Fibroblast of the conjunctiva (primary cell): ENCODE results near the gene APLNR.

ENCODE experiments used
- DNase-seq: peaks from one replicate; pipeline ENCODE4 v3.0.0-alpha.2; 2010; ENCODE audit warnings: low read depth

The APLNR gene

DNA sequence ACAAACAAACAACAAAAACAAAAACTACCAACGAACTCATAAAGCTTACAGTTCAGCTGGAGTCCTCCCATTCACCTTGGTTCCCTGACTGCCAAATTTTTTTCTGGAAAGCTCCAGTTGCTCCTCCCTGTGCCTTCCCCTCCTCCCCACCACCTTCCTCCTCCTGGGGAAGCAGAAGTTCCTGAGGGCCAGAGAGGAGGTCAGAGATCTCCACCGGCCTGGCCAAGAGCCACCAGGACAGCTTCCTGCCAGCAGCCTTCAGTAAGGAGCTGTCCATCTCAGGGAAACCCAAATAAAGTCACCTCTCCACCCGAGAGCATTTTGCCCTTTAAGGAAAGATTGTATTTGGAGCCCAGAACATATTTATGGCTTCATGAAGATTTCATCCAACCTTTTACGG lies 20.0 kb downstream of the APLNR start:
- DNase-seq: no peak

DNA sequence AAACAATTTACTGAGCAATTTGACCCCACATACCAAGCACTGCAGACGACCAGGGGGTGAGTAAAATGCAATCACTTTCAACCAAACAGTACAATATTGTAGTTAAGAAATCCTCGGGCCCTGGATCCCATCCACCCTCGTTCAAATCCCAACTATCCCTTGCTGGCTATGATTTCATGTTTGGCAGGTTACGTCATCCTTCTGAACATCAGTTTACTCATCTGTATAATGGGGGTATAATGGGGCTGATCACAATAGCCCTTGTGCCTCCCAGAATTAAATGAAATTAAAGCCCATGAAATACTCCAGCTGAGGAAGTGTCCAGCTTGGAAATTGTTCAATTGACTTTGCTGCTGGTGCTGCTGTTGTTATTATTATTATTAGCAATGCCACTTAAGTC lies 20.6 kb downstream of the APLNR start:
- no peak for DNase-seq

DNA sequence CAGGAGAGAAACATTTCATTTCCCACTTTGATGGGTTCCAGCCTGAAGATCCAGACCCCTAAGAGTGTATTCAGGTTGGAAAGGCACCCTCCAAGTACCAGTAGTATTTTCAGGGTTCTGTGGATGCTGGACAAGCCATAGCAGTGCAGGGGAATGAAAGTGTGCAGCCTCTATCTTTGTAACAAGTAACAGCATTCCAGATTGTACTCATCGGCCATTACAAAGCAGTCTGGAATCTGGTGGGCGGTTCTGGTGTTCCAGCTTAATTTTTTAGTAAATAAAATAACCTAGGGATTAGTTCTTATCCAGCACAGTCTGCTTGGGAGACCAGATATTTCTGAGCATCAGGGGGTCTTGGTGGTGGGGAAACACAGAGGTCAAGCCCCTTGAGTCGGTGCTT lies 22.6 kb downstream of the APLNR start:
- peak; percentile 45 for DNase-seq

DNA sequence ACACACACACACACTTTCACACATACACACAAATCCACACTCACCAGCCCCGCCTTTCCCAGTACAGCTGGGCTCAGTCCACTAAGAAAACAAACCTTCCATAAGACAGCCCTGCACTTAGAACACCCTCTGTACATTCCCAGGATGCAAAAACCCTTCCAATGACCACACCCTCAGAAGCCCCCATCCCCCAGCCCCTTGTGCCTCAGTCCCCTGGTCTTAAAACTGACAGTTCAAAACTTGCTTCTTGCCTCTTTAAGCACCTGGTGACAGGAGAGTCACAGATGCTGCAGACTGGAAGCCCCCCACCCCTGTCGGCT lies 23.0 kb downstream of the APLNR start:
- no peak for DNase-seq

DNA sequence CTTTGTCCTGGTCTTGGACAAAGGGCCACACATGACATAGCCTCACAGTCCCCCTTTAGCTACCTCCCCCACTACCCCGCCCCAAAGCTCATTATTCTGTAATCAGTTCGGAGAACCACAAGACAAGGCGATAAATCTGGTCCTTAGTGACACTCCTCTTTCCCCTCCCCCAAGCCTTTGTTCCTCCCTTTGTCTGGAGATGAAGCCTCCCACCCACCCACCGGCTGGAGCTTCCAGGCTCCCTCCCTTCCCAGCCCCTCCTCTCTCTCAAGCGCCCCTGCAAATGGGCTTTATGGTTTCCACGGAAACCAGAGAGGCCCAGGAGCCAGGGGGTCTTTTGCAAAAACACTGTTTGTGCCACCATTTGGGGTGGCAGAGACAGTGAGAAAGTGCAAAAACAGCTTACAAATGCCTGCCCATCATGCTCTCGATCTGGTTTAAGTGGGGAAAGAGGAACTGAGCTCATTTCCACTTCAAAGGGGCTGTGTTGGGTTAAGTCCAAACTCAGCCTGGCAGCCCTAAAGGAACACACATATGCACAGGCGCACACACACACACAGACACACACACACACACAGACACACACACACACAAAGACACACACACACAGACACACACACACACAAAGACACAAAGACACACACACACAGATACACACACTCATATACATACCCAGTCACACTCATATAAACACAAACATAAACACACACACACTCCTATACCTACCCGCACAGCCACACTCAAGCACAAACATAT lies 23.5 kb downstream of the APLNR start:
- DNase-seq: no peak

DNA sequence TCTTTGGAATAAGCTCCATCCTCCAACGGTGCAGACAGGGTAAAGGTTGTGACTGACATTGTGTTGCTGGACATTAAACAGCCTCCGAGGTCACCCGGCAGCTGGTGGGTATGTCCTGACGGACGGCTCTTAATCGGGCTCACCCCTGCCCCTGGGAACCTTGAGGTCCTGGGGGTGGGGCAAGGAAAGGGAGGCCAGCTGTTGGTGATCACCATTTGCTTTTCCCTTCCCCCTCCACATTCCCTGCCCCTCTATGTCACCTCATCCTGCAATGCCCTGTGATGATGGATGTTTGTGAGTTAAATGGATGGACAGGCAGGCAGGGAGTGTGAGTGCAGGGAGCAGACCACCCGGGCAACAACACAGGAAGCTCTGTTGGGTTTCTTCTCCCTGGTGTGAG lies 26.3 kb downstream of the APLNR start:
- no peak for DNase-seq

DNA sequence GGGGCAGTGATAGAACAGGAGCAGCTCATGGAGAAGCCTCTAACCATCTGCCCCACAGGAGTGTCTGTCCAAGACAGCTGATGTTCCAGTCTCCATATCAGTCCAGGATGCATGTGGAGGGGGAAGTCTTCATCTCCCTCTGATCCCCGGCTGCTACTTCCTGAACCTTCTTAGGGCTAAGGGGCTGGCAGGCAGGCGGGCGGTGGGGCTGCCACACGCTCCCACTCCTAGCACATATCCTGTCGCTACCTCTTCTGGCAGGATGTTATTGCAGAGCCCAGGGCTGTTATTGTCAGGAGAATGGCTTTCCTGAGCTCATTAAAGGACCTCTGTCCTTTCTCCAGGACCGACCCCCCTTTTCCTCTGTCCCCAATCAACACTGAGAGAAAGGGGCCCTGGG lies 29.9 kb downstream of the APLNR start:
- no peak for DNase-seq

DNA sequence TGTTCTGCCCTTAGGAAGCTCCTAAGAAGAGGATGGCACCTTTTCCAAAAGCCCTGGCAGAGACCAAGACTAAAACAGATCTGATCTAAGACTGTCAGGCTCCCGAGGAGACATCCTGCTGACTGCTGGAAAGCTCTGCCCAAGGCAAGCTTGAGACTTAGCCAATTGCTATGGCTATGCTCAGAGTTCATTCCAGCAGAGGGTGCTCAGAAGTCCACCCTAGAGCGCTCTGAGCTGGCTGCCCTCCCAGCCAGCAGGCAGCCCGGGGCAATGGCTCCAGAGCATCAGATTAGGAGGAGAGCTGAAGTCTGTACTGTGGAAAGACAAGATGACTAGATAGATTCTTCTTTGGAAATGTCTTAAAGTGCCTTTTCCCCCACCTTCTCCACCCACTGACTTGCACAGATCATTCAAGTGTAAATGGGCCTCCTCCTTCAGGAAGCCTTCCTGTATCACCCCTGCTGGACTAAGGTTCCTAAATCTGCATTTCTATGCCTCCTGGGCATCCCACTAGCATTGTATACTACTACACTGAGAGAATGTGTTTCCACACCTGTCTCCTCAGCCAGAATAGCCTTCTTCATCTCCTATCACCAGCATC lies 31.9 kb downstream of the APLNR start:
- DNase-seq: peak; percentile 47

DNA sequence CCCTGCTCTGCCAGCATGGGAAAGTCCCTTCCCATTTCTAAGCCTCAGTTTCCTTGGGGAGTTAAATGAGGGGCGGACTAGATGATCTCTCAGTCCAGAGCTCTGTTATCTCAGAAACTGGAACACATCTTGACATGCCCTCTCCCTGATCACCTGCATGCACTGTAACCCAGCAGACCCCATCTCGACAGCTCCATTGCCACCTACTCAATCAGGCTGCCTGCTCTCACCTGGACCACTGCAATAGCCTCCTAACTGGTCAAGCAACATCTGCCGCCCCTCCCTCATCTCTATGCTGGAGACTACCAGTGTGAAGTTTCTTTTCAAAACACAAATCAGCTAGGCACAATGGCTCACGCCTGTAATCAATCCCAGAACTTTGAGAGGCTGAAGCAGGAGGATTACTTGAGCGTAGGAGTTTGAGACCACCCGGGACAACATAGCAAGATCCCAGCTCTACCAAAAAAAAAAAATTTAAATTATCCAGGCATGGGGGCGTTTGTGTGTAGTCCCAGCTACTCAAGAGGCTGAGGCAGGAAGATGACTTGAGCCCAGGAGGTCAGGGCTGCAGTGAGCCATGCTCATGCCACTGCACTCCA lies 33.1 kb downstream of the APLNR start:
- DNase-seq: no peak

DNA sequence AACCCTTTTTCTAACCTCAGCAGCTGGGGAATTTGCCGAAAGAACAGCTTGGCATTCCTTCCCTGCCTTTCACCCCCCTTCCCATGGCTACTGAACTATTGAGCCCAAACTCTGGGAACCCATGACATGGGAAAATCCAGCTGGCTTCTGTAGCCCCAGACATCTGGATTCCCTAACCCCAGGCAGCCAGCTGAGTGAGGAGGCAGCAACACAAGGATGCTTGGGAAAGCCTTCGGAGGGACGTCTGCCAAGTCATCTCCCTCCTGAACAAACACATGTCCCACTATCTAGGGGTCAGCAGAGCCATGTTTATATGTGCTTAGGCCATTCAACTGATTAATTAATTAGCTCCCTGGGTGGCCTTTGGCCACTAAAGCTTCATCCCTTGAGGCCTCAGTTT lies 33.7 kb downstream of the APLNR start:
- DNase-seq: no peak

DNA sequence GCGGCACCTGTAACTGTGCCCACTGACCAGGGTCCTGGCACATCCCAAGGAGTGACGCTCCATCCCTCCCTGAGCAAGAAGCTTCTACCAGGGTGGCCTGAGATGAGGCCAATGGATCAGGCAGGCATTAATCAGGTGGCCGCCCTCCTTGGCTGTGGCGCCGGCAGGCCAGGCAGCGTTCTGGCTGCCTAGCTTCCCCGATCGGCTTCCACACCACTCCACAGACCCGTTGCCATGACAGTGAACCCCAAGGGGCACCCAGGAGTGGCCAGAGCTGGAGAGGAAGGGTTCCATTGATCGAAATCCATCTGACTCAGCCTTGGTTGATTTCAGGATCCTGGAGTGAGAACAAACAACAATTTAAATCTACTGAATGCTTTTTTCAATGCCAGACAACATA lies 34.8 kb downstream of the APLNR start:
- no peak for DNase-seq

DNA sequence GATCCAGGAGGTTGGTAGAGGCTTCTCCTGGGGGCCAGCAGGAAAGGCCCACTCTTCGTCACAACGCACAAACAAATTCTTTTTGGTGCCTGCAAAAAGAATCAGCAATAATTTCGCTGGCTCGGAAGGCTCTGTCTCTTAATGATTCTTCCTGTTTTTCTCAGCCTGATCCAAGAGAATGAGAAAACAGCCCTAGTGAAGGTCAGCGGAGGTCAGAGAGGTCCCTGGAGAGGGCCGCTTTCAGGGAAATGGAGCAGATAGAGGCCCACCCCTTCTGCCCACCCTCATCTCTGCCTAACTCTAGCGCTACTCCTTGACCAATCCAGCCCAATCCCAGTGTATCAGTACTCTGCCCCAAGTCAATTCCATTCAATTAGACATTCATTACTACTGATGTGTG lies 36.1 kb downstream of the APLNR start:
- DNase-seq: no peak

DNA sequence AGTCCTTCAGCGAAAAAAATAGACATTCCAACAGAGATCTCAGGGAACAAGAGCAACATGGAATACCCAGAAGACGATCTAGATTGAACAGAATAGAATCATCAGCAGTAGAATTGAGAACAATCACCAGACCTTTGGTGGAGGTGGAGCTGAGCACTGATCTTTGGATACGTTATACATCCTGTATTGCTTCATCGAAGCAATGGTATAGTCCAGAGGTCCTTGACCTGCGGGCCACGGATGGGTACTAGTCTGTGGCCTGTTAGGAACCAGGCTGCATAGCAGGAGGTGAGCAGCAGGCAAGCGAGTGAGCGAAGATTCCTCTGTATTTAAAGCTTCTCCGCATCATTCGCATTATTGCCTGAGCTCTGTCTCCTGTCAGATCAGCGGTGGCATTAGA lies 37.7 kb downstream of the APLNR start:
- no peak for DNase-seq

DNA sequence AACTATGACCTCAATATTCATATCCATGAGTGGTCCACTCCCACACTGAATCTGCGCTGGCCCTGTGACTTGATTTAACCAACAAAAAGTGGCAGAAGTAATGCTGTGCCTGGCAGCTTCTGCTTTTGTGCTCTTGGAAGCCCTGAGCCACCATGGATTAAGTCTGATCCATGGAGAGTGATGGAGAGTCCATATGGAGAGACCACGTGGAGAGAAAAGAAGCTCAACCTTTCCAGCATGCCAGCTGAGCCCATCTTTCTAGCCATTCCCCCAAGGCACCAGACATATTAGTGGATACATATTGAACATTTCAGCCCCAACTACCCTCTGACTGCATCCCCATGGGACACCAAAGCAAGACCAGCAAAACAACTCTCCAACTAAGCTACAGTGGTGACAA lies 39.3 kb downstream of the APLNR start:
- no peak for DNase-seq

DNA sequence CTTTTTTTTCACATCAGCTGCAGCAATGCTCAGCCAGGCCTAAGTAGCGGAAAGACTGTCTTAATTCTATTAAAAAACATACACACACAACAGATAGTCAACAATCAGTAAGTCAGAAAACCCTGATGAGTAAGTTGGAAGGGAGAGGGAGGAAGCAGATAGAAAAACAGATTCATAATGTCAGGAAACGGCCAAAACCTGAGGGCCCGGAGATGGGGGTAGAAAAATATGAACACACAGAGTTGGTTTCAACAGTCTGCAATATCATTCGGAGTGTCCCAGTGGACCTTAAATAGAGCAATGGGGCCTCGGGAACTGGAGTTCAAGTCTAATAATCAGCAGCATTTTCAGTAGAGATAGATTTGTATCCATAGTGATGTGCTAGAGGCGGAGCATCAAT lies 40.5 kb downstream of the APLNR start:
- no peak for DNase-seq

DNA sequence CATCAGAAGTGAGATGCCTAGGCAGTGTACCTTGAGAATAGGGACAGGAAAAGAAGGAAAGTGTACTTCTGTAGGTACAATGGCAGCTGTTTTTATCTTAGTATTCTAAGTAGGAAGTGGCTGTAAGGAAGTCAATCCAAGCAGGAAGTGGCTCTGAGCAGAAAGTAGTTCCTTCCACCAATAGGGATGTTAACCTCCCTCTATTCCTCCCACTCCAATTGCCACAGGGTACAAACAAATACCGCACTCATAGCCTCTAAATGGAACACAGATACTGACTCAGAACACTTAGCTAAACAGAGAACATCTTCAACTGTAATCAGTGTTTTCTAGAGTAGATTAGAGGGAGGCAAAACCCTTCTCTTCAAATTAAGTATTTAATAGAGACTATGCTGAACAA lies 44.7 kb downstream of the APLNR start:
- DNase-seq: no peak

DNA sequence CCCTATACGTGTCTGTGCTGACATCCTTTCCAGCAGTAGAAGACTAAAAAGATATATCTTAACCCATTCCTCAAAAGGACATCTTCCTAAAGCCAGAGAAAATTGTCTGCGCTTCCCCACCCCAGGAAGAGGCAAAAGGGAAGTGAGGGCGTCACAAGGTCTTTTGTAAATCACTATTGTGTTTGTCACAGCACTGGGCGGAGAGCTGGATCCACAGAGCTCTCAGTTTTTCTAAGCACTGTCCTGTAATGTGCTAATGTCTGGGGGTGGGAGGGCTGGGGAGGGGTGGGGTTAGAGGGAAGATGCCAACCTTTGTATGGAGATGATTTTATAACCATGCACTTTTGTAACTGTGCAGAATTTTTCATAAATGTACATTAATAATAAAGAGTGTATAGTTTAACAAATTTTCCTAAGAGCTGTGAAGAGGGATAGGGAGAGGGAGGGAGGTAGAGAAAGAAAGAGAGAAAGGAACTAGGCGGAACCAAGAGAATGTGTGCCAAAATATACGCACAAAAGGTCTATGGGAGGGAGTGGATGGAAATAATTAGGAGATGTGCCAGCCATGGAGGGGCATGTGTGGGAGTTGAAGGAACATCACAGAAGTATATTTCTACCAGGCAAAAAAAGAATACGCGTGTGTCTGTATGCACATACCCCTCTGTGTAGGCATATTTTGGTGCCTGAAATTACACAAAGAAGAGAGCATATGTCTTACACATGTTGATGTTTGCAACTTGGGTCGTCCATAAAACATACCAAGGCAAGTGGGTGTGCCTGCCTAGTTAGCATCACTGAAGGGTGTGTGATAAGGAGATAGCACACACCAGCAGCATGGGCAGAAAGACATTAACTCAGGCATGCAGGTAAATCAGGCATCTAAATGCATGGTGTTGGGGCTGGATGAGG lies 45.5 kb downstream of the APLNR start:
- DNase-seq: no peak

DNA sequence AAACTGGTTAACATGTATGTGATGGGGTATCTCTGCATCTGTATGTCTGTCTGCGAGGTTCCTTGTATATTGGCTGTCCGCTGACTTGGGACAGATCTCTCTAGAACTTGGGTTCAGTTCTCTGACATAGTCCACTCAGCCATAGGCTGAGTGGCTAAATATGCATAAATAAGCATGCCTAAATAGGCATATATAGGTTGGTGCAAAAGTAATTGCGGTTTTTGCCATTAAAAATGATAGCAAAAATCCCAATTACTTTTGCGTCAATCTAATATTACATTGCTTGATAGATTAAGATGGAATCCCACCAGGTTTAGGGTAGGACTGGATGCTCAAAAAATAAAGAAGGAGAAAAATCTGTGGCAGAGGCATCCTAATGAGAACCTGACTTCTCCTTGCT lies 46.5 kb downstream of the APLNR start:
- DNase-seq: no peak
